Hepatocyte (in vitro differentiated cells): ENCODE results near the gene CDAN1.

ENCODE experiments used
- EZH2 ChIP-seq: fragments of 200-600 bp; sonication (generic); IDR thresholded peaks from 2 replicates; pipeline ENCODE4 v1.6.1; 2016; ENCODE audit warnings: antibody characterized with exemption, mild to moderate bottlenecking, borderline replicate concordance
- EZH2phosphoT487 ChIP-seq: fragments of 200-600 bp; sonication (generic); IDR thresholded peaks from one replicate; pipeline ENCODE4 v1.6.1; 2018; ENCODE audit warnings: antibody characterized with exemption, mild to moderate bottlenecking, low read depth, moderate library complexity; ENCODE audit not compliant: unreplicated experiment, severe bottlenecking
- TF ChIP-seq, protein P1 (sequence below): fragments of 200-600 bp; sonication (generic); IDR thresholded peaks from 2 replicates; pipeline ENCODE4 v1.5.1; 2016; ENCODE audit warnings: antibody characterized with exemption, mild to moderate bottlenecking; ENCODE audit not compliant: poor library complexity

DNA sequence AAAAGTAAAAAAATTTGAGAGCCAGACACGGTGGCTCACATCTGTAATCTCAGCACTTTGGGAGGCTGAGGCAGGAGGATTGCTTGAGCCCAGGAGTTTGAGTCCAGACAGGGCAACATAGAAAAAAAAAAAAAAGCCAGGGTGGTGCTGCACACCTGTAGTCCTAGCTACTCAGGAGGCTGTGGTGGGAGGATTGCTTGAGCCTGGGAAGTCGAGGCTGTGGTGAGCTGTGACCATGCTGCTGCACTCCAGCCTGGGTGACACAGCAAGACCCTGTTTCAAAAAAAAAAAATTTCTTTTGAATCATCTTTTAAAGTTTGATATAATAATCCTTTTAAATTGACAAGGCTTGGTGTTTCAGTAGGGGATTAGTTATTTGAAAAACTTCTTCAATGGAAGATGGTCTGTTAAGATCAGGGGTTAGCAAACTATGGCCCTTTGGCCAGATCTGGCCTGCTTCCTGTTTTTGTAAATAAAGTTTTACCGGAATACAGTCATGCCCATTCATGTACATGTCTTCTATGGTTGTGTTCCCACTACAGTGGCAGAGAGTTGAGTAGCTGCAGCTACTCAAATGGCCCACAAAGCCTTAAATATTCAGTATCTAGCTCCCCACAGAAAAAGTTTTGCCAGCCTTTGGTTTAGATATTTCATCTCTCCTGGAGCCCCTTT lies 28.9 kb downstream of the CDAN1 start:
- TF ChIP-seq, protein P1, sequence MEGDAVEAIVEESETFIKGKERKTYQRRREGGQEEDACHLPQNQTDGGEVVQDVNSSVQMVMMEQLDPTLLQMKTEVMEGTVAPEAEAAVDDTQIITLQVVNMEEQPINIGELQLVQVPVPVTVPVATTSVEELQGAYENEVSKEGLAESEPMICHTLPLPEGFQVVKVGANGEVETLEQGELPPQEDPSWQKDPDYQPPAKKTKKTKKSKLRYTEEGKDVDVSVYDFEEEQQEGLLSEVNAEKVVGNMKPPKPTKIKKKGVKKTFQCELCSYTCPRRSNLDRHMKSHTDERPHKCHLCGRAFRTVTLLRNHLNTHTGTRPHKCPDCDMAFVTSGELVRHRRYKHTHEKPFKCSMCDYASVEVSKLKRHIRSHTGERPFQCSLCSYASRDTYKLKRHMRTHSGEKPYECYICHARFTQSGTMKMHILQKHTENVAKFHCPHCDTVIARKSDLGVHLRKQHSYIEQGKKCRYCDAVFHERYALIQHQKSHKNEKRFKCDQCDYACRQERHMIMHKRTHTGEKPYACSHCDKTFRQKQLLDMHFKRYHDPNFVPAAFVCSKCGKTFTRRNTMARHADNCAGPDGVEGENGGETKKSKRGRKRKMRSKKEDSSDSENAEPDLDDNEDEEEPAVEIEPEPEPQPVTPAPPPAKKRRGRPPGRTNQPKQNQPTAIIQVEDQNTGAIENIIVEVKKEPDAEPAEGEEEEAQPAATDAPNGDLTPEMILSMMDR = no peak
- TF ChIP-seq EZH2phosphoT487 = no peak
- TF ChIP-seq EZH2 = no peak
